Left ventricle myocardium inferior (tissue), 1 donor: ENCODE results near the gene MVB12B. TPM values are rescaled to one million over a fixed set of nuclear protein-coding genes. Genes with fewer than 3 reads are reported as not detected.

ENCODE experiments used
- DNase-seq: peaks from one replicate; pipeline ENCODE4 v3.0.0-alpha.2; 2020
- H3K27ac ChIP-seq: fragments of 200-600 bp; replicated peaks from 2 replicates; pipeline ENCODE4 v1.8.0; 2021
- H3K27me3 ChIP-seq: fragments of 200-600 bp; 2 replicates; pipeline ENCODE4 v1.8.0; 2021; ENCODE audit warnings: low read depth
- H3K36me3 ChIP-seq: fragments of 200-600 bp; 2 replicates; pipeline ENCODE4 v1.8.0; 2021
- H3K4me1 ChIP-seq: fragments of 200-600 bp; 2 replicates; pipeline ENCODE4 v1.8.0; 2021
- H3K4me3 ChIP-seq: fragments of 200-600 bp; 2 replicates; pipeline ENCODE4 v1.8.0; 2021; ENCODE audit warnings: mild to moderate bottlenecking, moderate library complexity
- H3K9me3 ChIP-seq: fragments of 200-600 bp; replicated peaks from 2 replicates; pipeline ENCODE4 v1.8.0; 2021
- intact Hi-C: fragments of 100-400 bp; cut with micrococcal nuclease; formaldehyde crosslinking; loops from one replicate; pipeline ENCODE4 v1.11.0; 2022
- total RNA-seq: library from RNA; stranded (reverse); fragmentation: NEBNext Ultra II Directional; extraction: Animal tissue kit (Norgen Biotek cat#: 25700); gene quantifications from one replicate; pipeline ENCODE4 v1.2.1, GENCODE V29; 2021
- TF ChIP-seq, protein P1 (sequence below): fragments of 200-600 bp; IDR thresholded peaks from 2 replicates; pipeline ENCODE4 v1.8.0; 2021; ENCODE audit warnings: antibody characterized with exemption, mild to moderate bottlenecking, borderline replicate concordance
- donor health status: DM: no; HTN: yes; CAD: no; lungs with severe emphysema.

The MVB12B gene
- total RNA-seq, 1 donor from 2014 or later, result 11.2 TPM

DNA sequence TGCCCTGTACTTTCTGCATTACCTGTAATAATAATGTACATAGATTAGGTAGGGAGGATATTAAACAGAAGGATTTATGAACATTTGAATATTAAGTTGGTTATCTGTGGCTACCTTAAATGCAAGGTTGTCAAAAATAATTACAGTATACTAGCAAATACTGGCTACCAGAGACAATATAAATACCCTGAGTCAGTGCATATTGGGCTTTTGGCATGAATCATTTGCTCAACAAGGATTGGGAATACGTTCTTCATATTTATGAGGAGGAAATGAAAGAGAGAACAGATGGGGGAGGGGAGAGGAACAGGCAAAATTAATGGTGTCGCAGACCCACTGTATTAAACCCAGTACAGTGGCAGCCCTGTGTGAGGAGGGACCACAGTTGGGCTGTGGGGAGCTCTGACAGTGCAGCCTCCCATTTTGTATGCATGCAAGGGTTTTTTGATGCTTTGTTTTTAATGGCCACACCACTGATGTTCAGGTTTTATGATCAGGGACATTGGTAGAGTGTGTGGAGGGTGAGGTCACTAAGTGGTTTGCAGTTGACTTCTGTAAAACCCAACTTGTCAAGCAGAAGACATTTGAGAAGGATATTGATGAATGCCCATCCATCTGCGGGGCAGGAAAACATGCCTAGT lies 56.9 kb downstream of the MVB12B start:
- no peak overlapping the region for H3K27ac ChIP-seq
- intact Hi-C loops, result no loop called here

DNA sequence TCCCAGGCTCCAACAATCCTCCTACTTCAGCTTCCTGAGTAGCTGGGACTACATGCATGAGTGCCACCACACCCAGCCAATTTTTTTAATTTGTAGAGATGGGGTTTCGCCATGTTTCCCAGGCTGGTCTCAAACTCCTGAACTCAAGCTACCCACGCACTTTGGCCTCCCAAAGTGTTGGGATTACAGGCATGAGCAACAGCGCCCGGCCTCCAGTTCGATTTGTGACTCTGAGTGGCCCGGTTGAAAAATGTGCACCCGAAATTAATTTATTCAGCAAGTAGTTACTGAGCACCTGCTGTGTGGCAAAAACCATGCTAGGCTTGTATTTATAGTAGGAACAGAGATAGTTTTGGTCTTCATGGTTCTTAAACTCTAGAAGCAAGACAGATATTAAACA lies 58.3 kb downstream of the MVB12B start:
- no peaks in the 10 kb centered on the region for H3K4me1 ChIP-seq
- intact Hi-C loops, result no loop called here
- H3K36me3 ChIP-seq, result peaks cover 19% of the 10 kb centered on the region
- H3K4me3 ChIP-seq, result no peak overlapping the region
- H3K9me3 ChIP-seq, result no peaks in the 10 kb centered on the region
- TF ChIP-seq, protein P1, sequence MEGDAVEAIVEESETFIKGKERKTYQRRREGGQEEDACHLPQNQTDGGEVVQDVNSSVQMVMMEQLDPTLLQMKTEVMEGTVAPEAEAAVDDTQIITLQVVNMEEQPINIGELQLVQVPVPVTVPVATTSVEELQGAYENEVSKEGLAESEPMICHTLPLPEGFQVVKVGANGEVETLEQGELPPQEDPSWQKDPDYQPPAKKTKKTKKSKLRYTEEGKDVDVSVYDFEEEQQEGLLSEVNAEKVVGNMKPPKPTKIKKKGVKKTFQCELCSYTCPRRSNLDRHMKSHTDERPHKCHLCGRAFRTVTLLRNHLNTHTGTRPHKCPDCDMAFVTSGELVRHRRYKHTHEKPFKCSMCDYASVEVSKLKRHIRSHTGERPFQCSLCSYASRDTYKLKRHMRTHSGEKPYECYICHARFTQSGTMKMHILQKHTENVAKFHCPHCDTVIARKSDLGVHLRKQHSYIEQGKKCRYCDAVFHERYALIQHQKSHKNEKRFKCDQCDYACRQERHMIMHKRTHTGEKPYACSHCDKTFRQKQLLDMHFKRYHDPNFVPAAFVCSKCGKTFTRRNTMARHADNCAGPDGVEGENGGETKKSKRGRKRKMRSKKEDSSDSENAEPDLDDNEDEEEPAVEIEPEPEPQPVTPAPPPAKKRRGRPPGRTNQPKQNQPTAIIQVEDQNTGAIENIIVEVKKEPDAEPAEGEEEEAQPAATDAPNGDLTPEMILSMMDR, result no peak
- no peaks in the 10 kb centered on the region for H3K27me3 ChIP-seq
- no peak overlapping the region for H3K27ac ChIP-seq
- no peak for DNase-seq

More for the DNA sequence above, 56.9 kb downstream of the MVB12B start:
- H3K4me1 ChIP-seq, result no peaks in the 10 kb centered on the region
- TF ChIP-seq, protein P1, result no peak
- no peaks in the 10 kb centered on the region for H3K27me3 ChIP-seq
- DNase-seq, result no peak
- peaks cover 19% of the 10 kb centered on the region for H3K36me3 ChIP-seq
- H3K4me3 ChIP-seq, result no peak overlapping the region
- no peaks in the 10 kb centered on the region for H3K9me3 ChIP-seq

DNA sequence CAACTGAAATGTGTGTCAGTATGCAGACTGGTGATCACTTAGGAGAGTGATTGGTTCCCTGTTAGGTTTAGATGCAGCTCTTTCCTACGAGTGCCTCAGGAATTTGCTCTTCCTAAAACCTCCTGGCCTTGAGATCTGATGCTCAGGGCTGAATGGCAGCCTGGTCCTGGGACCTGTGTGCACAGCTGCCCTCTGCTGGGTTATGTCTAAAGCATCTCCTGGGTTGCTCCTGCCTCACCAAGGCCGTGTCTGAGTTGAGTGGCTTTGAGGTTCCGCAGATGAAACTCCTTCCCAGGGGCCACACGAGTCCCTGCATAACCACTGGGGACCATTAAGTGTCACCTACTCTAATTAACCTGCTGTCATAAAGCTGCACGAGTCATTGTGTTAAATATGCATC lies 59.5 kb downstream of the MVB12B start:
- TF ChIP-seq, protein P1, result peak; percentile 44
- Histone ChIP-seq H3K36me3 (peaks cover 16% of the 10 kb centered on the region), H3K4me1 (no peaks in the 10 kb centered on the region), H3K4me3 (no peak overlapping the region), H3K27ac (no peak overlapping the region), H3K27me3 (no peaks in the 10 kb centered on the region), H3K9me3 (no peaks in the 10 kb centered on the region)
- intact Hi-C loops, result no loop called here
- DNase-seq, result no peak

DNA sequence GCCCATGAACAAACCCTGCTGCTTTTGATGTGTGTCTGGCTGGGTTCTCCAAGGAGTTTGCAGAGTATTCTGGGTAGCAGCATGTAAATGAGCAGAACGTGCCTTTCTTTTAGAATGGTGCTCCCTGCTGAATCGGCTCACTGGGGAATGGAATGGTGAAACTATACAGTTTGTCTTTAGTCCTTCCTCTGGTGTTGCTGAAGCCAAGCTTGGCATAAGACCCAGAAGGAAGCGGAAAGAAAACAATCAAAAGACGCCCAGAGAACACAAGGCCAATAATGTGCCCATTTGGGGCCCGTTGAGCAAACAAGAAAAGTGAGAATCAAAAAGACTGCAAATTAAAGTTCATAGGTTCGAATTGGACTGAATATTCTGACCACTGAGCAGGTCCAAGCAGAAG lies 60.1 kb downstream of the MVB12B start:
- H3K27ac ChIP-seq, result no peak overlapping the region
- H3K27me3 ChIP-seq, result no peaks in the 10 kb centered on the region
- no peak overlapping the region for H3K4me3 ChIP-seq
- H3K4me1 ChIP-seq, result peaks cover 7% of the 10 kb centered on the region
- H3K36me3 ChIP-seq, result peaks cover 14% of the 10 kb centered on the region
- intact Hi-C loops, result no loop called here
- TF ChIP-seq, protein P1, result no peak
- H3K9me3 ChIP-seq, result no peaks in the 10 kb centered on the region
- DNase-seq, result no peak

DNA sequence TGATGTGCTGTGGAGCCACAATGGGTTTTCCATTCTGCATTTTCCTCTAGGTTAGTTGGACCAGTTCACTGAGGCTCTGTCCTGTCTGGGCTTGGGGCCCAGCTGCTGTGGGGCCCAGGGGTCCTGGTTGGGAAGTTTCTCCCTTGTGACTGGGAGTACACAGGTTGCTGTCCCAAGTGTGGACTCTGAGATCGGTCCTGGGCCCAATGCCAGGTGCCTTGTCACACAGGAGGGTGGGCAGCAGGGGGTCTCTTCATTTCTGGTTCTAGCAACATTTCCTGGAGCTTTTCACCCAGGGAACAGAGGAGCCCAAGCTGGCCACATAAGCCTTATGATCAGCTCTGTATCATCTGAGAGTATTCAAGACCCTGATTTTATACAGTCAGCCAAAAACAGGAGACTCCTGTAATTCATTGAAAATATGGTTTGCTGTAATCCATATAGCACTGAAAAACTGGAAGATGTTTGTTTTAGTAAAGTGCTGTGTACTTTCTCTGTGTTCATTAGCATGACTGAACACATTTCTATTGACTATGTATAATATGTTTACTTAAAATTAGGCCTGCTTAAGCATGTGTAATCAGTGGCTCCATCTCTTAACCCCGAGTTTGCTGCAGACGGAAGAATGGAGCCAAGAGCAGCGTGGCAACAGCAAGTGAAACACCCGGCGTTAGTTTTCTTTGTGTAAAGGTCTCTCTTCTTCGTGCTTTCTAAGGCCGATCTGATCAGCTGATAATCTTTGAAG lies 62.5 kb downstream of the MVB12B start:
- H3K36me3 ChIP-seq, result peaks cover 24% of the 10 kb centered on the region
- TF ChIP-seq, protein P1, result no peak
- H3K4me3 ChIP-seq, result no peak overlapping the region
- H3K27ac ChIP-seq, result no peak overlapping the region
- DNase-seq, result no peak
- intact Hi-C loops, result no loop called here
- H3K4me1 ChIP-seq, result peaks cover 25% of the 10 kb centered on the region
- H3K27me3 ChIP-seq, result no peaks in the 10 kb centered on the region
- H3K9me3 ChIP-seq, result no peaks in the 10 kb centered on the region
